SW 1271 (cell line): Measurements from ENCODE around the gene LDLRAD4.
"Not testable (repeated sequence)": the region's sequence is repeated elsewhere in the genome, so short reads cannot be mapped to it uniquely, and the experiment has no call there.

Source experiments
- DNase-seq, 2 experiments: peaks; one replicate each; lab custom pipeline; 2025; lab: John Stamatoyannopoulos, UW

LDLRAD4 gene

DNA sequence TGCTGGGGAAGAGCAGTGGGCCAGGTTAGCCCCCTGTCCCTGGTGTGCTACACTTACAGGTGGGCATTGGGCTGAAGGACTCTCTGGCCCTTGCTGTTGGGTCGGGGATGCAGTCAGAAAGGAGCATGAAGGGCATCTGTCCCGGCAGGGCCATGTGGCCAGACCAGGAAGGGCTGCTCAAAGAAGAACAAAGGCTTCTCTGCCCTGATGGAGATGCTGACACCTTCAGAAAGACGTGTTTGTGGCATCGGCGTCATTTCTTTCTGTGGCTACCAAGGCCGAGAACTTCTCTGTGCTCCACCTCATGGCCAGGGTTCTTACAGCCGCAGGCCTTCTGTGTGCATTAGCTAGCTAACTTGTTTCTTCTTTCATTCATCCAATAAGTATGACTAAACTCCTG is 268.7 kb downstream of the LDLRAD4 start:
- DNase-seq = no peak

- no peak for DNase-seq
Measured at GRCh38 chr18:13488281-13488929, 269.8 kb downstream of the LDLRAD4 start.

DNA sequence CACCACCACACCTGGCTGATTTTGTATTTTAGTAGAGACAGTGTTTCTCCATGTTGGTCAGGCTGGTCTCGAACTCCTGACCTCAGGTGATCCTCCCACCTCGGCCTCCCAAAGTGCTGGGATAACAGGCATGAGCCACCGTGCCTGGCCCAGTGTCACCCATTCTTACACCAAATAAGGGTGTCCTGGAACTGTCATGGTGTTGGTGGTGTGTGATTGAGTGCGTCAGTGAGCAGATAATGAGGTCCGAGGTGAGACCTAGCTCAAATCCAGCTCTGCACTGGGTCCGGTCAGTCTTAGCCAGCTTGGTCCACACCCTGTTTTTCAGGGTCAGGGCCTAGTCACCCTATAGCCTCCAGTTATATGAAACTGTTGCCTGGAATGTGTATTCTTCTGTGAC is 270.7 kb downstream of the LDLRAD4 start:
- not testable (repeated sequence) for DNase-seq

DNA sequence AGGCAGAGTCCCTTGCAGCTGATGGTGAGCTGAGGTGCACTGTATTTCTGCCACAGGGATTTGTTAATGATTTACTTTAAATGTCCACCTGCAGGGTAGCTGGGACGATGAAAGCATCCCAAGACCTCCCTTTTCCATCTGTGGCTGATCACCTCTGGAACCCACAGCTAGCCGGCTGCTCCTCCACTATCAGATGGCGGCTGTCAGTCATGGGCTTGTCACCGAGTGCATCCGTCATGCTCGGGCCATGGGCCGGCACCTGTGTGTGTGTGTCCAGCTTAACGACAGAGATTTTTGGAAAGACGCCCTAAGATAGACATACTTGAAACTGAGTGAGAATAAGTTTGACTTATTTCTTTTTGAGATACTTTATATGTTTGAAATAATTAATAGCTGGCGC is 272.6 kb downstream of the LDLRAD4 start:
- DNase-seq = no peak

DNA sequence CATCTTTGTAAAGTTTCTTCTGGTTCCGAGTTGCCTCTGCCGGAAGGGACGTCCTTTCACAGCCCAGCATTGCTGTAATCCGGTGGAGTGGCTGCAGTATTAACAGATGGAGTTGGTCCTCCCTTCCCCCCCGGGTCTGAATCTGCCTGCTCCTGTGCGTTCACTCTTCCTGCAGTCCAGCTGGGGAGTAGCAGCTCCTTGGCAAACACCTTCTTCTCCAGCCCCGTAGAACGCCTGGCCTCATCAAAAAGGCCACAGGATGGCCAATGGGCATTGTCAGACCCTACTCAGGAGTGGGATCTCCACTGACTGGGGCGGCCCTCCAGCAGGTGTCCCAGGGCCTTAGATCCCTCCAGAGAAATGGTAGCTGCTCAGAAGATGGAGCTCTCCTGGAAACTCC is 273.8 kb downstream of the LDLRAD4 start:
- DNase-seq = no peak

DNA sequence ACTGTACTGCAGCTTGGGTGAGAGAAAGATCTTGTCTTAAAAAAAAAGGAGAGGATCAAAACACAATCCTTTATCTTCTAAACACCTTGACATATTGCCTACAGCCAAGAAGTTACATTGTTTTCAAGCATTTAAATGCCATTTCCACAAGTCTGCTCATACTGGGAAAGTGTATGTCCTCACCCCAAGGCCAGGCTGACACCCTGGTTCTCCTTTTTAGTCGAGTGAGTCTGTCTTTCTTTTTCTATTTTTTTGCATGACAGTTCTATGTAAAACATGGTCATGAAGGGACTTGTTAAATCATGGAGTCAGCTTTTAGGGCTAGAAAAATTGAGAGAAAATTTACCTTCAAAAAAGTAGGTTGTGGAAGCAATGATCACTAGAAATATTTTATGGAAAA is 274.5 kb downstream of the LDLRAD4 start:
- DNase-seq = no peak

GRCh38 chr18:13493725-13494124 is 275.2 kb downstream of the LDLRAD4 start:
- DNase-seq = no peak

DNA sequence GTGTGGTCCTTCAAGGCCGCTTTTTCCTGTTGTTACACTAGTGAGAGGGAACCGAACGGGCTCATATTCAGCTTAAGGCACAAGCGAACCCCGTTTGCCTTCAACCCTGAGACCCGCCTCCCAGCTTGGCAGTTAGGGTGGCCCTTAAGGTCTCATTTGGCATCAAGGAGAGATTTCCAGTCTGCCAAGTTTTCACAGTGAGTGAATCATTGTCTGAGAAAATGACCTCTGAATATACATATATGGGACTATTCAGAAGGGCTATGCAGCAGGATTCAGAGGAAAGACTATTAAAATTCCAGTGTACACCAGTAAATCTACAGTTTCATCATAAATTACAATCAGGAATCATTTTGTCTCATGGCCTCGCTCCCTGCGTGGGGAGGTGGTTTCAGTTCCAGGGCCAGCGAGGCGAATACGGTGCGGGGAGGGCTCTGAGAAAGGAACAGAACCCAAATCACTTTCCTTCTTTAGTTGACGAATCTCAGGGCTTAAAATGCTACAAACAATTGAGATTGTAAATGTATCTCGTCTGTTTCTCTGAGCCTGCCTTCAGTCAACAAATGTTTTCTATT is 276.4 kb downstream of the LDLRAD4 start:
- DNase-seq = no peak

DNA sequence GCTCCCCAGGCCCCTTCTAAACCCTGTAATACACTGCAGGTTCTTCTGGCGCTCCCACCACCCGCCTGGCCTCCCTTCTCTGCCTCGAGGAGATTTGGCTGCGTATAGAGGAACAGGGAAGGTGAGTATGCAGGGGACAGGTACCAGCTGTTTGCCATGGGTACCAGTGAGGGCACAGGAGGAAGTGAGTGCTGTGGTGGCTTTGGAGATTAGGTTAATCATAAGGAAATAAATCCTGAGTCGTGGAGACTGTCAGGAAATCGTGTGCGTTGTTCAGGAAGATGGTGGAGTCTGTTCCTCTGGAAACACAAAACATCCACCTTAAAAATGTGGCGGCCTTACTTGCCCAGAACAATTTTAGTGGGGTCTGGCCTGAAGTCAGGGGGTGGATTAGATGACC is 277.4 kb downstream of the LDLRAD4 start:
- DNase-seq = no peak

GRCh38 chr18:13496691-13497281 is 278.2 kb downstream of the LDLRAD4 start:
- no peak for DNase-seq

DNA sequence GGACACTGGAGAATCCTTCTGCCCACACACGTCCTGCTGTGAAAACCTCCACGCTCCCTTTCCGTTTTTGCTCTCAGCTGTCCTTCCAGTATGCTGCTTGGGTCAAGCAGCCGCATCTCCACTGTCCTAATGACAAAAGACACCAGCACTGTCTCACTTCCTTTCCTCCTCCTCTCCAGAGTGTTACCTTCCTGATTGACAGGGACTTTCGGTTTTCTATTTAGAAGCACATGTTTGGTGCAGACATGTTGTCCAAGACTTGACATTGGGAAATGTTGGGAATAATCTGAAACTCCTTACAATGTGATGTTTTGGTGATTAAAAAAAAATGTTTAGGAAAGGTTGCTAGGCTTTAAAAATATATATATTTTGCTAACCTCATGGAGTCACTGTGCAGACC is 281.2 kb downstream of the LDLRAD4 start:
- DNase-seq = no peak

- no peak for DNase-seq
Measured at GRCh38 chr18:13500227-13500865, 281.8 kb downstream of the LDLRAD4 start.

GRCh38 chr18:13500869-13501542 is 282.4 kb downstream of the LDLRAD4 start:
- no peak for DNase-seq

DNA sequence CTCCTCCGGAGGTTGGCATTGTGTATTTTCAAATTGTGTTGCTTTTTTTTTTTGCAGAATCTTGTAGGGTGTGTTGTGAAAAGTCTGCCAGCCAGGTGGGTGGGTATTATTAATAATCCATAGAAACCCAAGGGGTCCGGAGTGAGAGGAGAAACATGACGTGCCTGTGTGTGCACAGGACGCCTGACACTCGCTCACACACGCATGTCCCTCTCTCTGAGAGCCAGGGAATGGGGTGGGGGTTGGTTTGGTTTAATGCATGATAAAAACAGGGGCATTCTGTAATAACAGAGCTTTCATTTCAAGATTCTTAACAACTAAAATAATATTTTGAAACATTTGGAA is 283.0 kb downstream of the LDLRAD4 start:
- no peak for DNase-seq

DNA sequence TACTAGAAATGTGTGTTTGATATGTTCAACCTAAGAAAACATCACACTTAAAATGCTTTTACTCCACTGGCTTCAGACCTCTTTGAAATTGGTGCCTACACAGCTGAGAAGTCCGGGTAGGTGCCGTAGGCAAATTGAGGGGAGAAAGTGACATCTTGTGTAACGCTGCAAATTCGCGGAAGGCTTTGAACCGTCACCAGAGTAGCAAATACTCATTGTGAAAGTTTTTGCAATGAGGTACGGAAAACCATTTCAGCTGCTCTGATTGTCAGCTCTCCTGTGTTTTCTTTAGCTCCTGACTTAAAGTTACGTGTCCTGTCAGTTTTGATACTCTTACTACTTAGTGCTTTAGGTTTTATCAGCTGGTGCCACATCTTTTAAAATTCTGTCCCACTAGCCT is 283.3 kb downstream of the LDLRAD4 start:
- DNase-seq = no peak

DNA sequence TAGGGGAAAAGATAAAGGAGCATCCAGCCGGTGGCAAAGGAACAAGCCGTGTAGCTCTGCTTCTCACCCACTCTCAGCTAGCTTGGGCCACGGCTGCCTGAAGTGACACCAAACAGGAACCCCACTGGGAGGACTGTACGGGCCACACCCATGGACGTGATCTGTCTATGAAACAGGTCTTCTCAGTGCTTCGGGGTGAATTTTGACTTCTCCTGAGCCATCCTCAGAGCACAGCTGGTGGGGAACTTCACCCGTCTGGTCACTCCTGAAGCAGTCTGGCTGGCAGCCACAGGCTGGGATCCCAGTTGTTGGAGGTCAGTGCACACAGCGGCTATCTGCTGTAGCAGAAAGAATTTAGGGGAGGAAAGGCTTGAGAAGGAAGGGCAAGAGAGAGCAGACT is 284.0 kb downstream of the LDLRAD4 start:
- no peak for DNase-seq

DNA sequence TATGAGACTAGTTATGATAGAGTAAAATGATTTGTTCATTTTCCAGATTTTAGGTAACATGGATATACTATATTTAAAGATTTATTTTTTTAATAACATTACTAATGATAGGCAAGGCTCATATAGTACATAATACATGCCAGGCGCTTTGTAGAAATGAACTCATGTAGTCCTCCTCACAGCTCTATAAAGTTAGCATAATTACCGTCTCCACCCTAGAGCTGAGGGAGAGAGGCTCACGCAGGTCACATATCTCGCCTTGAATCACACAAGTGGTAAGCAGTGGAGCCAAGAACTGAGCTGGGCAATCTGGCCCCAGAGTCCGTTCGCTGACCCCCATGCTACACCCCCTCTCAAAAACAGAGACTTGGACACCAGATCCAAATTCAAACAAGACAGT is 285.3 kb downstream of the LDLRAD4 start:
- no peak for DNase-seq

DNA sequence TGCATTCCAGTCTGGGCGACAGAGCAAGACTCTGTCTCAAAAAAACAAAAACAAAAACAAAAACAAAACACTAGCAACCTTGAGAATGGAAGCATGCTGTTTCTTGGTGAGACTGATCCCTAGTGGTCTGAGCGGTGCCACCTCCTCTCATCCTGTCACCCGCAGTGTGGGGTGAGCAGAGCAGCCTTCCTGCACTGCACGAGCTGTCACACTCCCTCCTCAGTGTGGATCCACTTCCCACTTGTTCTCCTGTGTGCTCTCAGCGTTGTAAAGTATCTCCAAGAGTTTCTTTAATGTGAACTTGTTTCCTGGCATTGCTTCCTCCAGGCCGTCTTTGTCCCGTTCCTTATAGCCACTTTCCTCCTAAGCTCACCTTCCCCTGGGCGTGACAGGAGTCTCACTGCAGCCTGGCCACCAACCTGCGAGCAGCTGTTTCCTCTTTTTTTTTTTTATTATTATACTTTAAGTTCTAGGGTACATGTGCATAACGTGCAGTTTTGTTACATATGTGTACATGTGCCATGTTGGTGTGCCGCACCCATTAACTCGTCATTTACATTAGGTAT is 287.3 kb downstream of the LDLRAD4 start:
- DNase-seq = no peak

DNA sequence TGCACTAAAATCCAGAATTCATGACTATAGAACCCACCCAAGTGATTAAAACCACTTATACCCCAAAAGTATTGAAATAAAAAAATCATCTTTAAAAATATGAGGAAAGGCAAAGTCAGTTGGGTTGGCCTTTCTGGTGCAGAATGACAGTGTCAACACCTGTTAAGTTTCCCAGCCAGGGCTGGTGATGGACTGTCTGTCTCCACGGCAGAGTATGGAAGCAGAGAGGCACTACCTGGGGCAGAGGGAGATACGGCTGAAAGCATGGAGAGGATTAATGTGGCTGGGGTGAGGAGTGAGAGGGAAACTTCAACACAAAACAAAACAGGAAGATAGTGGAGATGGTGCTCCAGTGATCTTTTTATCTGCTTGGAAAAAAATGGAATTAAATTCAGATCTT is 292.0 kb downstream of the LDLRAD4 start:
- DNase-seq = no peak

DNA sequence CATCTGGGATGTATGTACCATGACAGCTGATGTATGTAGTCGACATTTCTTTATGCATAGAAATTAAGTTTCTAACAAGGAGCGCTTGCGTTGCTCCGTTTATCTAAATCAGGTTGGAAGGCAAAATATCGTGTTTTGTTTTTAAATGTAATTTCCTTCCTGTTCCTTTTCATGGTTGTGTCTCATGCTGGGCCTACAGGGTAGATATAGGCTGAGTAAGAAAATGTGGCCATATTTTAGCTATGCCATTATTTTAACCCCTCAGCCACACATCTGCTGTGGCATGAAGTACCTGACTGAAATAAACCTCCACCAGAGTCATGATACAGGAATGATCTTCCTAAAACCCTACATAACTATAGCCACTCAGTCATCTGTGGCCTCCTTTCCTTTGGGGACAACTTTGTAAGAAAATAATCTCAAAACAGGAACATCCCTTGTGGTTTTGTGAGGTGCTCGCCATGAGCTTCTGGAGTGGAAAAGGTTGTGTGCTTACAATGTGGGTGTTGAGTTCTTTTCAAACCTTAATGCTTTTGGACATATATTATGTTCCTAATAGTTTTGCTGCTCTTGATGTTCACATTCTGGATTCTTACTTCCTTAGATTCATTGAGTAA is 293.5 kb downstream of the LDLRAD4 start:
- no peak for DNase-seq

DNA sequence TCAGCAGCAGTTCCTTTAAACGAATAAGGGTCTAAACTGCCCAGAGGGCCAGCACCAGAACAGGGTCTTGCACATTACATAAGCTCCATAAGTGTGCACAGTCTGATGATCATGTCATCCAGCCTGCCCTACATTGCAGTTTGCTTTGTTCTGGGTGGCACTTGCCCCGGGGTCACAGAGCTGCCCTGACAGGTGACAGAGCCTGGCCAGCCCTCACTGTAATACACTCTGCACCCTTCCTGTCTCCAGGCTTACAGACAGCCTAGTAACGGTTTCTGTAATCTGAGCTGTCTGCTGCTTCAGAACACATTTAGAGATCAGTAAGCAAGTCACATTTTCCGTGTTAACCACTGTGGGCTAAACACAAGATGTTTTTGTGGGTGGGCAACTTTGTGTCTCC is 294.5 kb downstream of the LDLRAD4 start:
- DNase-seq = no peak

- no peak for DNase-seq
Measured at GRCh38 chr18:13513481-13513880, 294.9 kb downstream of the LDLRAD4 start.
